H9 (cell line): ENCODE measurements around the gene SETD4. TPM values are rescaled to one million over a fixed set of nuclear protein-coding genes. Genes with fewer than 3 reads are reported as not detected.

ENCODE experiments used
- DNase-seq: peaks from one replicate; pipeline ENCODE4 v3.0.0-alpha.2; 2017
- H2AFZ ChIP-seq: one replicate; pipeline ENCODE4 v1.6.1; 2013; ENCODE audit warnings: mild to moderate bottlenecking, low read length, control low read depth, moderate library complexity
- H2AK5ac ChIP-seq: 2 replicates; pipeline ENCODE4 v1.6.1; 2013; ENCODE audit warnings: low read length, control low read depth, mixed read lengths; ENCODE audit not compliant: insufficient read length
- H2BK120ac ChIP-seq: one replicate; pipeline ENCODE4 v1.6.1; 2013; ENCODE audit warnings: low read depth, mild to moderate bottlenecking, low read length, control low read depth, inconsistent platforms; ENCODE audit not compliant: poor library complexity, severe bottlenecking
- H2BK12ac ChIP-seq: 2 replicates; pipeline ENCODE4 v1.6.1; 2013; ENCODE audit warnings: low read length, control low read depth, mixed read lengths, low read depth; ENCODE audit not compliant: insufficient read length
- H2BK15ac ChIP-seq: 2 replicates; pipeline ENCODE4 v1.6.1; 2013; ENCODE audit warnings: low read depth, low read length, control low read depth
- H2BK20ac ChIP-seq: one replicate; pipeline ENCODE4 v1.6.1; 2013; ENCODE audit warnings: low read depth, mild to moderate bottlenecking, low read length, control low read depth, inconsistent platforms; ENCODE audit not compliant: poor library complexity, severe bottlenecking
- H2BK5ac ChIP-seq: 2 replicates; pipeline ENCODE4 v1.6.1; 2013; ENCODE audit warnings: low read length, control low read depth, mixed read lengths; ENCODE audit not compliant: insufficient read length
- H3K14ac ChIP-seq: 2 replicates; pipeline ENCODE4 v1.6.1; 2013; ENCODE audit warnings: low read length, control low read depth; ENCODE audit not compliant: insufficient read depth
- H3K18ac ChIP-seq: 2 replicates; pipeline ENCODE4 v1.6.1; 2013; ENCODE audit warnings: low read depth, mild to moderate bottlenecking, mixed read lengths, low read length, control low read depth; ENCODE audit not compliant: insufficient read length
- H3K23ac ChIP-seq: 2 replicates; pipeline ENCODE4 v1.6.1; 2013; ENCODE audit warnings: low read length, control low read depth, mixed read lengths, low read depth; ENCODE audit not compliant: insufficient read length
- H3K23me2 ChIP-seq: 2 replicates; pipeline ENCODE4 v1.6.1; 2013; ENCODE audit warnings: low read depth, mild to moderate bottlenecking, mixed read lengths, low read length, control low read depth; ENCODE audit not compliant: insufficient read length, poor library complexity, severe bottlenecking
- H3K27ac ChIP-seq: 2 replicates; pipeline ENCODE4 v1.5.1; 2013; ENCODE audit warnings: low read length, control low read depth, mixed read lengths, low read depth; ENCODE audit not compliant: insufficient read length
- H3K27me3 ChIP-seq: 2 replicates; pipeline ENCODE4 v1.6.1; 2013; ENCODE audit warnings: low read length, control low read depth, inconsistent platforms; ENCODE audit not compliant: insufficient read depth
- H3K4ac ChIP-seq: 2 replicates; pipeline ENCODE4 v1.6.1; 2013; ENCODE audit warnings: low read depth, mild to moderate bottlenecking, control low read depth, inconsistent platforms, low read length, moderate library complexity
- H3K4me1 ChIP-seq: 2 replicates; pipeline ENCODE4 v1.6.1; 2013; ENCODE audit warnings: low read length, control low read depth, inconsistent platforms; ENCODE audit not compliant: insufficient read depth
- H3K4me2 ChIP-seq: 2 replicates; pipeline ENCODE4 v1.6.1; 2013; ENCODE audit warnings: low read length, control low read depth, mixed read lengths; ENCODE audit not compliant: insufficient read length, insufficient read depth
- H3K56ac ChIP-seq: 2 replicates; pipeline ENCODE4 v1.6.1; 2013; ENCODE audit warnings: low read depth, mild to moderate bottlenecking, mixed read lengths, low read length, control low read depth; ENCODE audit not compliant: insufficient read length
- H3K79me1 ChIP-seq: 2 replicates; pipeline ENCODE4 v1.6.1; 2013; ENCODE audit warnings: low read depth, mild to moderate bottlenecking, moderate library complexity, low read length, control low read depth, inconsistent platforms; ENCODE audit not compliant: insufficient read depth, poor library complexity, severe bottlenecking
- H3K79me2 ChIP-seq: 2 replicates; pipeline ENCODE4 v1.6.1; 2013; ENCODE audit warnings: low read length, control low read depth, inconsistent platforms; ENCODE audit not compliant: insufficient read depth
- H3K9ac ChIP-seq: 2 replicates; pipeline ENCODE4 v1.6.1; 2013; ENCODE audit warnings: low read length, control low read depth, mixed read lengths; ENCODE audit not compliant: insufficient read length; ENCODE audit errors: extremely low read depth
- H3K9me3 ChIP-seq: one replicate; pipeline ENCODE4 v1.6.1; 2013; ENCODE audit warnings: low read depth, low read length, inconsistent platforms; ENCODE audit not compliant: control insufficient read depth
- H3T11ph ChIP-seq: one replicate; pipeline ENCODE4 v1.6.1; 2013; ENCODE audit warnings: mild to moderate bottlenecking, low read length, control low read depth, inconsistent platforms
- H4K20me1 ChIP-seq: one replicate; pipeline ENCODE4 v1.6.1; 2013; ENCODE audit not compliant: control insufficient read depth, insufficient read length, insufficient read depth
- H4K5ac ChIP-seq: 2 replicates; pipeline ENCODE4 v1.6.1; 2013; ENCODE audit warnings: low read depth, mild to moderate bottlenecking, mixed read lengths, low read length, control low read depth; ENCODE audit not compliant: insufficient read length
- H4K8ac ChIP-seq: replicated peaks from 2 replicates; pipeline ENCODE4 v1.6.1; 2013; ENCODE audit warnings: low read length, control low read depth, mixed read lengths, low read depth; ENCODE audit not compliant: insufficient read length
- H4K91ac ChIP-seq: 2 replicates; pipeline ENCODE4 v1.6.1; 2013; ENCODE audit warnings: low read depth, mild to moderate bottlenecking, moderate library complexity, mixed read lengths, low read length, control low read depth; ENCODE audit not compliant: insufficient read length
- H3K27ac Mint-ChIP-seq, 3 experiments: 2 replicates in 2 of 3; 3 replicates in 1 of 3; pipeline ENCODE4 v1.8.0; 2020 to 2021; ENCODE audit warnings: mixed read lengths in 3 of 3, mild to moderate bottlenecking in 1 of 3, moderate library complexity in 1 of 3
- H3K27me3 Mint-ChIP-seq: 2 replicates; pipeline ENCODE4 v1.8.0; 2021; ENCODE audit warnings: low read depth, mild to moderate bottlenecking, moderate library complexity, mixed read lengths
- H3K36me3 Mint-ChIP-seq, 3 experiments: 2 replicates in 2 of 3; 3 replicates in 1 of 3; pipeline ENCODE4 v1.8.0; 2020 to 2021; ENCODE audit warnings: low read depth in 3 of 3, mixed read lengths in 3 of 3; ENCODE audit not compliant: insufficient read depth in 1 of 3
- H3K4me1 Mint-ChIP-seq, 2 experiments: 2 replicates each; pipeline ENCODE4 v1.8.0; 2020; ENCODE audit warnings: mixed read lengths in 2 of 2
- H3K4me3 Mint-ChIP-seq, 2 experiments: 2 replicates in 1 of 2; 3 replicates in 1 of 2; pipeline ENCODE4 v1.8.0; 2020 to 2021; ENCODE audit warnings: mild to moderate bottlenecking in 2 of 2, mixed read lengths in 2 of 2, moderate library complexity in 1 of 2
- H3K9me3 Mint-ChIP-seq, 2 experiments: 2 replicates in 1 of 2; 3 replicates in 1 of 2; pipeline ENCODE4 v1.8.0; 2020; ENCODE audit warnings: mild to moderate bottlenecking in 2 of 2, mixed read lengths in 2 of 2, moderate library complexity in 1 of 2
- WGBS: extraction: QIAGEN DNeasy Blood & Tissue Kit; methylation state at CpG from one replicate; pipeline ENCODE4 v1.1.7; 2013; ENCODE audit warnings: missing lambda C conversion rate, low lambda C conversion rate, mixed read lengths; ENCODE audit not compliant: insufficient read length; ENCODE audit errors: extremely low coverage; 5-methylcytosine and 5-hydroxymethylcytosine counted together
- total RNA-seq: library from RNA; stranded (reverse); gene quantifications from 2 replicates; pipeline ENCODE4 v1.2.1, GENCODE V29; 2021
- TF ChIP-seq, protein P1 (sequence below): fragments of 200-600 bp; sonication (generic); conservative IDR thresholded peaks from 3 replicates; pipeline ENCODE4 v1.8.0; 2021; ENCODE audit warnings: antibody characterized with exemption, mild to moderate bottlenecking

The SETD4 gene
- total RNA-seq, 1 experiment from 2014 or later, result 52.5 TPM

DNA sequence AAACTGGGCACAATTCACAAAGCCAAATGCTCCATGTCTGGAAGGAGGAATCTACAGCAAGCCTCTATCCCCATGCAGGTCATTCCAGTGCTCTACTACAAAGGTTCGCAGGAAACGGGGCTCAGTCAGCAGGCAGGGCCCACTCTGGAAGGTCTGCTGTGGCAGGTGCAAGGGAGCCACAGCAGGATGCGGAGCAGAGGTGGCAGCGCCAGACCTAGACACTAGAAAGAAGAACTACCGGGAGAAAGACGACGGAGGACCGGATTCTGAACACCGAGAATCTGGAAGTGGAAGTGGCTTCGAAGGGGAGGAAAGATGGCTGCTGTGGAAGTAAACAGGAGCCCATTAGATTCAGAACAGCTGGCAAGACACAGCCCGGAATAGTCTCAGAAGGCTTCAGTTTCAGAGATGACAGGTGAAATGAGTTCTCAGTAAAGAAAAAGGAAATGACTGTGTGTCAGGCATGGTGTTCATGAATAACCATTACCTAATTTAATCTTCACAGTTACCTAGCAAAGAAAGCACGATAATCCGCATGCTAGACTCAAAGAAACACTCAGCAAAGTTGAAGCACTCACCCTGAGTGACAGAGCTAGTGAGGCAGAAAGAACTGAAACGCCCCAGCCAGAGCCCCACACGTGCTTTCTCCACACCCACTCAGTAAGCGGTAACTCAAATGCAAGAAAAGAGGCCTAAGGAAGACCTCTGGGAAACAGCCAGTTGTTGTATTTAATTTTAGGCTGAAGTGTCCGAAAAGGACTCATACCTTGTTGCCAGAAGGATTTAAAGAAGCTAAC lies 21.4 kb downstream of the SETD4 start:
- H2BK20ac ChIP-seq, result no peak overlapping the region
- H3K9ac ChIP-seq, result no peak overlapping the region
- H3K4ac ChIP-seq, result no peak overlapping the region
- no peak overlapping the region for H3K14ac ChIP-seq
- H2BK5ac ChIP-seq, result no peak overlapping the region
- H2AK5ac ChIP-seq, result no peak overlapping the region
- H3K79me2 ChIP-seq, result no peaks in the 10 kb centered on the region
- no peaks in the 10 kb centered on the region for H4K20me1 ChIP-seq
- no peak overlapping the region for H4K5ac ChIP-seq
- no peak overlapping the region for H3K27ac ChIP-seq
- TF ChIP-seq, protein P1, sequence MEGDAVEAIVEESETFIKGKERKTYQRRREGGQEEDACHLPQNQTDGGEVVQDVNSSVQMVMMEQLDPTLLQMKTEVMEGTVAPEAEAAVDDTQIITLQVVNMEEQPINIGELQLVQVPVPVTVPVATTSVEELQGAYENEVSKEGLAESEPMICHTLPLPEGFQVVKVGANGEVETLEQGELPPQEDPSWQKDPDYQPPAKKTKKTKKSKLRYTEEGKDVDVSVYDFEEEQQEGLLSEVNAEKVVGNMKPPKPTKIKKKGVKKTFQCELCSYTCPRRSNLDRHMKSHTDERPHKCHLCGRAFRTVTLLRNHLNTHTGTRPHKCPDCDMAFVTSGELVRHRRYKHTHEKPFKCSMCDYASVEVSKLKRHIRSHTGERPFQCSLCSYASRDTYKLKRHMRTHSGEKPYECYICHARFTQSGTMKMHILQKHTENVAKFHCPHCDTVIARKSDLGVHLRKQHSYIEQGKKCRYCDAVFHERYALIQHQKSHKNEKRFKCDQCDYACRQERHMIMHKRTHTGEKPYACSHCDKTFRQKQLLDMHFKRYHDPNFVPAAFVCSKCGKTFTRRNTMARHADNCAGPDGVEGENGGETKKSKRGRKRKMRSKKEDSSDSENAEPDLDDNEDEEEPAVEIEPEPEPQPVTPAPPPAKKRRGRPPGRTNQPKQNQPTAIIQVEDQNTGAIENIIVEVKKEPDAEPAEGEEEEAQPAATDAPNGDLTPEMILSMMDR, result no peak
- no peak overlapping the region for H3K56ac ChIP-seq
- H3K4me3 Mint-ChIP-seq, result no peak overlapping the region
- peak overlapping the region in 2 of 3 experiments; percentile 16 to 53; a peak in 4 of 7 replicates for H3K27ac Mint-ChIP-seq
- H3K4me1 Mint-ChIP-seq, result peaks cover 13 to 14% of the 10 kb centered on the region in 2 experiments
- no peak overlapping the region for H3T11ph ChIP-seq
- H3K27me3 ChIP-seq, result no peaks in the 10 kb centered on the region
- no CpG with 5 or more reads among the region's 17 CpGs for WGBS
- H3K4me1 ChIP-seq, result no peaks in the 10 kb centered on the region
- H3K9me3 Mint-ChIP-seq, result no peaks in the 10 kb centered on the region
- H3K9me3 ChIP-seq, result no peaks in the 10 kb centered on the region
- H3K4me2 ChIP-seq, result no peak overlapping the region
- no peak overlapping the region for H3K18ac ChIP-seq
- no peak overlapping the region for H4K8ac ChIP-seq
- peaks cover 36 to 84% (median 58%) of the 10 kb centered on the region in 3 experiments; a peak in 6 of 7 replicates for H3K36me3 Mint-ChIP-seq
- H3K27me3 Mint-ChIP-seq, result no peaks in the 10 kb centered on the region
- no peak overlapping the region for H2BK120ac ChIP-seq
- no peak for DNase-seq
- no peak overlapping the region for H4K91ac ChIP-seq
- H2AFZ ChIP-seq, result no peak overlapping the region
- H3K23me2 ChIP-seq, result no peaks in the 10 kb centered on the region
- no peaks in the 10 kb centered on the region for H3K79me1 ChIP-seq
- H2BK12ac ChIP-seq, result no peak overlapping the region
- no peak overlapping the region for H2BK15ac ChIP-seq
- H3K23ac ChIP-seq, result no peak overlapping the region
